Kidney (tissue), 14 donors: ENCODE data around the gene SLX9. TPM values are rescaled to one million over a fixed set of nuclear protein-coding genes. Genes with fewer than 3 reads are reported as not detected.

Experiments
- DNase-seq, 5 donors: peaks; one replicate each; pipeline ENCODE4 v3.0.0-alpha.2; 2013 to 2020
- FAIRE-seq: peaks from 2 replicates; lab custom pipeline; 2012; peaks lifted over from hg19 to GRCh38; lab: Jason Lieb, UNC
- H3K27ac ChIP-seq, 2 donors: one replicate each; pipeline ENCODE4 v1.7.0; 2013; ENCODE audit warnings: low read depth in 2 of 2, low read length in 2 of 2, inconsistent platforms in 1 of 2
- H3K27me3 ChIP-seq: one replicate; pipeline ENCODE4 v1.7.1; 2013; ENCODE audit warnings: low read length, inconsistent platforms; ENCODE audit not compliant: control insufficient read depth, insufficient read depth
- H3K36me3 ChIP-seq, 3 donors: one replicate each; pipeline versions ENCODE4 v1.7.0 to v1.7.1; 2013; ENCODE audit warnings: low read length in 3 of 3, control low read depth in 1 of 3, inconsistent platforms in 1 of 3; ENCODE audit not compliant: insufficient read depth in 3 of 3, control insufficient read depth in 2 of 3
- H3K4me1 ChIP-seq, 3 donors: one replicate each; pipeline versions ENCODE4 v1.7.0 to v1.7.1; 2013; ENCODE audit warnings: low read length in 3 of 3, inconsistent platforms in 1 of 3, low read depth in 1 of 3; ENCODE audit not compliant: control insufficient read depth in 2 of 3, insufficient read depth in 2 of 3
- H3K4me3 ChIP-seq, 3 donors: one replicate each; pipeline versions ENCODE4 v1.7.0 to v1.8.1; 2013; ENCODE audit warnings: low read length in 3 of 3, control low read depth in 1 of 3, inconsistent platforms in 1 of 3
- H3K9ac ChIP-seq, 3 donors: one replicate each; pipeline versions ENCODE4 v1.7.0 to v1.7.1; 2013; ENCODE audit warnings: low read length in 3 of 3, control low read depth in 1 of 3, inconsistent platforms in 1 of 3
- H3K9me3 ChIP-seq, 3 donors: one replicate each; pipeline versions ENCODE4 v1.7.0 to v1.7.1; 2013; ENCODE audit warnings: low read length in 3 of 3, control low read depth in 1 of 3, inconsistent platforms in 1 of 3; ENCODE audit not compliant: control insufficient read depth in 2 of 3, insufficient read depth in 1 of 3
- intact Hi-C: fragments of 100-400 bp; cut with DNase I; formaldehyde crosslinking; loops from one replicate; pipeline ENCODE4 v1.11.1; 2022
- polyA plus RNA-seq: library from polyadenylated mRNA; stranded (reverse); fragments of 350-450 nt; fragmentation: Illumina TruSeq; extraction: RNeasy Lipid Tissue Mini Kit (QIAGEN cat#74804); gene quantifications from one replicate; pipeline ENCODE4 v1.2.3, GENCODE V29; 2014; ENCODE audit warnings: low read depth, low replicate concordance; ENCODE audit not compliant: insufficient read depth
- total RNA-seq: library from RNA; stranded (reverse); fragmentation: NEBNext Ultra II Directional; extraction: Animal tissue kit (Norgen Biotek cat#: 25700); gene quantifications from one replicate; pipeline ENCODE4 v1.2.1, GENCODE V29; 2021
- TF ChIP-seq, protein P1 (sequence below): IDR thresholded peaks from 3 replicates; pipeline ENCODE4 v1.5.1; 2012; ENCODE audit warnings: mild to moderate bottlenecking, moderate library complexity, borderline replicate concordance; ENCODE audit not compliant: insufficient read depth; ENCODE audit errors: extremely low read depth
- donor health status: control.
- donor health status: control.
- donor health status: control.
- donor health status: control.
- donor health status: control.
- donor health status: DM: yes; HTN: yes; CAD: no.
- donor health status: Normal renal cell carcinoma (clear cell type).

SLX9 gene
- total and polyA plus RNA-seq, 2 donors from 2014 or later, result 27.1 to 35.1 TPM

- no peak overlapping the region for H3K9ac ChIP-seq
- FAIRE-seq (no peak), DNase-seq (no peak)
- intact Hi-C loops, result no loop called here
- peaks cover 0 to 7% (median 0%) of the 10 kb centered on the region in 3 donors for H3K4me1 ChIP-seq
- TF ChIP-seq, protein P1, sequence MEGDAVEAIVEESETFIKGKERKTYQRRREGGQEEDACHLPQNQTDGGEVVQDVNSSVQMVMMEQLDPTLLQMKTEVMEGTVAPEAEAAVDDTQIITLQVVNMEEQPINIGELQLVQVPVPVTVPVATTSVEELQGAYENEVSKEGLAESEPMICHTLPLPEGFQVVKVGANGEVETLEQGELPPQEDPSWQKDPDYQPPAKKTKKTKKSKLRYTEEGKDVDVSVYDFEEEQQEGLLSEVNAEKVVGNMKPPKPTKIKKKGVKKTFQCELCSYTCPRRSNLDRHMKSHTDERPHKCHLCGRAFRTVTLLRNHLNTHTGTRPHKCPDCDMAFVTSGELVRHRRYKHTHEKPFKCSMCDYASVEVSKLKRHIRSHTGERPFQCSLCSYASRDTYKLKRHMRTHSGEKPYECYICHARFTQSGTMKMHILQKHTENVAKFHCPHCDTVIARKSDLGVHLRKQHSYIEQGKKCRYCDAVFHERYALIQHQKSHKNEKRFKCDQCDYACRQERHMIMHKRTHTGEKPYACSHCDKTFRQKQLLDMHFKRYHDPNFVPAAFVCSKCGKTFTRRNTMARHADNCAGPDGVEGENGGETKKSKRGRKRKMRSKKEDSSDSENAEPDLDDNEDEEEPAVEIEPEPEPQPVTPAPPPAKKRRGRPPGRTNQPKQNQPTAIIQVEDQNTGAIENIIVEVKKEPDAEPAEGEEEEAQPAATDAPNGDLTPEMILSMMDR, result no peak
- H3K27ac ChIP-seq, result peak overlapping the region in 1 of 2 donors; percentile 69
- H3K9me3 ChIP-seq, result no peaks in the 10 kb centered on the region
- H3K36me3 ChIP-seq, result no peaks in the 10 kb centered on the region
- H3K27me3 ChIP-seq, result no peaks in the 10 kb centered on the region
- no peak overlapping the region for H3K4me3 ChIP-seq
Measured at GRCh38 chr21:44925378-44925755, 14.5 kb upstream of the SLX9 start.

GRCh38 chr21:44926331-44927101, 13.3 kb upstream of the SLX9 start:
- FAIRE-seq, result no peak
- peaks cover 4% of the 10 kb centered on the region for H3K27me3 ChIP-seq

GRCh38 chr21:44927259-44927586, 12.6 kb upstream of the SLX9 start:
- no peak for FAIRE-seq
- intact Hi-C loops, result no loop called here

More at GRCh38 chr21:44926331-44927101, 13.3 kb upstream of the SLX9 start:
- intact Hi-C loops, result no loop called here
- H3K9me3 ChIP-seq, result no peaks in the 10 kb centered on the region
- no peak overlapping the region for H3K4me3 ChIP-seq
- H3K36me3 ChIP-seq, result no peaks in the 10 kb centered on the region
- H3K27ac ChIP-seq, result no peak overlapping the region
- H3K9ac ChIP-seq, result no peak overlapping the region
- H3K4me1 ChIP-seq, result peaks cover 0 to 13% (median 0%) of the 10 kb centered on the region in 3 donors
- TF ChIP-seq, protein P1, result no peak
- peak in 1 of 5 donors; percentile 73 for DNase-seq

More at GRCh38 chr21:44927259-44927586, 12.6 kb upstream of the SLX9 start:
- H3K27ac ChIP-seq, result no peak overlapping the region
- TF ChIP-seq, protein P1, result no peak
- H3K4me1 ChIP-seq, result peaks cover 0 to 16% (median 0%) of the 10 kb centered on the region in 3 donors
- no peaks in the 10 kb centered on the region for H3K9me3 ChIP-seq
- no peak overlapping the region for H3K9ac ChIP-seq
- no peak for DNase-seq
- H3K27me3 ChIP-seq, result peaks cover 4% of the 10 kb centered on the region
- H3K4me3 ChIP-seq, result no peak overlapping the region
- no peaks in the 10 kb centered on the region for H3K36me3 ChIP-seq
